ENCODE data around the gene CILP2.

DNA sequence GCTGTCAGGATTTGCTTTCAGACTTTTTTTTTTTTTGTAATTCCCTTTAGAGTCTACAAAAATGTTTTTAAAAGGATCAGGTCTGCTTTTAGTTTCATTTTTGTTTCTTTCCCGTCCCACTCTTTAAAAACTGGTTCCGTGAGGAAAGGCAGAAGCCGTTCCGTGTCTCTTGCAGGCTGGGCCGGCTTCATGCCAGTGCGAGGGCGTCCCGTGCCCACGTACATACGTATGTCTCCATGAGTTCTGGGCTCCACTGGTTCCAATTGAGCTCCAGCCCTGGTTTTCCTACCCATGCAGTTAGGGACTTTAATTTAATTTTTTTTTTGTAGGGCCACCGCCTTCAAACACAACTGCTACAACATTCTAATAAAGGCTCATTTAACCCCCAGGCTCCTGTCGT is 31.5 kb upstream of the CILP2 start:
- TF ChIP-seq, protein P1, sequence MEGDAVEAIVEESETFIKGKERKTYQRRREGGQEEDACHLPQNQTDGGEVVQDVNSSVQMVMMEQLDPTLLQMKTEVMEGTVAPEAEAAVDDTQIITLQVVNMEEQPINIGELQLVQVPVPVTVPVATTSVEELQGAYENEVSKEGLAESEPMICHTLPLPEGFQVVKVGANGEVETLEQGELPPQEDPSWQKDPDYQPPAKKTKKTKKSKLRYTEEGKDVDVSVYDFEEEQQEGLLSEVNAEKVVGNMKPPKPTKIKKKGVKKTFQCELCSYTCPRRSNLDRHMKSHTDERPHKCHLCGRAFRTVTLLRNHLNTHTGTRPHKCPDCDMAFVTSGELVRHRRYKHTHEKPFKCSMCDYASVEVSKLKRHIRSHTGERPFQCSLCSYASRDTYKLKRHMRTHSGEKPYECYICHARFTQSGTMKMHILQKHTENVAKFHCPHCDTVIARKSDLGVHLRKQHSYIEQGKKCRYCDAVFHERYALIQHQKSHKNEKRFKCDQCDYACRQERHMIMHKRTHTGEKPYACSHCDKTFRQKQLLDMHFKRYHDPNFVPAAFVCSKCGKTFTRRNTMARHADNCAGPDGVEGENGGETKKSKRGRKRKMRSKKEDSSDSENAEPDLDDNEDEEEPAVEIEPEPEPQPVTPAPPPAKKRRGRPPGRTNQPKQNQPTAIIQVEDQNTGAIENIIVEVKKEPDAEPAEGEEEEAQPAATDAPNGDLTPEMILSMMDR (IDR thresholded peaks at IDR 0.05) = no peak
- TF ChIP-seq POLR2A (IDR thresholded peaks at IDR 0.05) (no peak), EP300 (IDR thresholded peaks at IDR 0.05) (no peak)

All from stomach (tissue), 4 donors.